GM12875 (cell line): Measurements from ENCODE around the gene VIPR2.

Experiments
- H3K4me3 ChIP-seq: one replicate; pipeline ENCODE4 v1.5.1; 2011; ENCODE audit warnings: low read depth, low read length, control low read depth
- TF ChIP-seq, protein P1 (sequence below): IDR thresholded peaks from 2 replicates; pipeline ENCODE4 v1.5.1; 2011; ENCODE audit warnings: low read depth, mild to moderate bottlenecking, control low read depth, inconsistent platforms, low read length, moderate library complexity, borderline replicate concordance; ENCODE audit not compliant: insufficient read depth

The VIPR2 gene

DNA sequence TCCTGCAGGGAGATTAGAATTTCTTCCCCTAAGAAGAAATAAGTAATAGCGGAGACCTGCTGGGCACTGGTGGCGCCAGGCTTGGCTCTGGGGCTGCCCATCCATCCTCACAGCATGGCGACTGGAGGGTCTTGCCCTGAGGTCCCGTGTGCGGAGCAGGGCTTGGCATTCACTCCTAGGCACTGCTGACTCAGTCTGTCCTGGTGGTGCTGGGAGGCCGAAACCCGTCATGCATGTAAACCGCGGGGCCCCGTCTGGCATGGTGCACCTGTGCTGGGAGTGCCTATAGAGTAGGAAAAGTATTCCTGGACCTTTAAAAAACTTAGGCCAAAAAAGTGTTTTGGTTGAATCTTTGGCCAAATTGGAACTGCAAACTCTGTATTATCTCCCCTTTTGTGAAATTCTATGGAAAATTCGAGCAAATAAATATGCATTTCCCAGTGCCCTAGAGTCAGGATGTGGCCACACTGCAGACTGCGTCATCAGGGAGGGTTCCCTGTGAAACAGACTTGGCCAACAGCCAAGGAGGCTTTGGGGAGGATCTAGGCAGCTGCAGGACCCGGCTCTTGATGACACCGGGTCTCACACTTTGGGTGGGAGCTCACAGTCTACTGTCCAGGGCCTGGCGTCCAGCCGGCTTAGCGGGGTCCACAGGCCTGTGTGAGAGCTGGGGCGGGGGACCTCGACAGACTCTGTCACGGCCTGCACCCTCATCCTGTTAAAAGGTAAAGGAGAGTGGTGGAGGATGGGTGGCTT, 122.3 kb downstream of the VIPR2 start:
- TF ChIP-seq, protein P1, sequence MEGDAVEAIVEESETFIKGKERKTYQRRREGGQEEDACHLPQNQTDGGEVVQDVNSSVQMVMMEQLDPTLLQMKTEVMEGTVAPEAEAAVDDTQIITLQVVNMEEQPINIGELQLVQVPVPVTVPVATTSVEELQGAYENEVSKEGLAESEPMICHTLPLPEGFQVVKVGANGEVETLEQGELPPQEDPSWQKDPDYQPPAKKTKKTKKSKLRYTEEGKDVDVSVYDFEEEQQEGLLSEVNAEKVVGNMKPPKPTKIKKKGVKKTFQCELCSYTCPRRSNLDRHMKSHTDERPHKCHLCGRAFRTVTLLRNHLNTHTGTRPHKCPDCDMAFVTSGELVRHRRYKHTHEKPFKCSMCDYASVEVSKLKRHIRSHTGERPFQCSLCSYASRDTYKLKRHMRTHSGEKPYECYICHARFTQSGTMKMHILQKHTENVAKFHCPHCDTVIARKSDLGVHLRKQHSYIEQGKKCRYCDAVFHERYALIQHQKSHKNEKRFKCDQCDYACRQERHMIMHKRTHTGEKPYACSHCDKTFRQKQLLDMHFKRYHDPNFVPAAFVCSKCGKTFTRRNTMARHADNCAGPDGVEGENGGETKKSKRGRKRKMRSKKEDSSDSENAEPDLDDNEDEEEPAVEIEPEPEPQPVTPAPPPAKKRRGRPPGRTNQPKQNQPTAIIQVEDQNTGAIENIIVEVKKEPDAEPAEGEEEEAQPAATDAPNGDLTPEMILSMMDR: no peak
- no peak overlapping the region for H3K4me3 ChIP-seq

DNA sequence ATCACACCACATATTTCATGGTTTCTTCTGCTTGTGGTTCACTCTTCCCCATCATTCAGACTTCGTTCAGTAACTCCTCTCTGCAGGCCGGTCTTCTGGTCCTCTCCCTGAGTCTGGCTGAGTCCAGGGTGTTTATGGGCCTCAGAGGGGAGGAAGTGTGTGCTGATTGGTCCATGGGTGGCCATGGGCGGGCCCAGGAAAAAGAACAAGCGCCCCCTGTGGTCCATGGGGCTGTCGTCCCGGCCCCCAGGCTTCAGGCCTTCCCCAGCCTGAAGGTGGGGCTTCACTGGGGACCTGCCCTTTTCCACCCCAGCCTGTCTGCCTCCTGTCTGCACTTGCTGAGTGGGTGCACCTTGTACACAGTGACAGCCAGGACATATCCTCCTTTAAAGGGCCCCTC, 123.7 kb downstream of the VIPR2 start:
- no peak overlapping the region for H3K4me3 ChIP-seq
- TF ChIP-seq, protein P1: no peak

DNA sequence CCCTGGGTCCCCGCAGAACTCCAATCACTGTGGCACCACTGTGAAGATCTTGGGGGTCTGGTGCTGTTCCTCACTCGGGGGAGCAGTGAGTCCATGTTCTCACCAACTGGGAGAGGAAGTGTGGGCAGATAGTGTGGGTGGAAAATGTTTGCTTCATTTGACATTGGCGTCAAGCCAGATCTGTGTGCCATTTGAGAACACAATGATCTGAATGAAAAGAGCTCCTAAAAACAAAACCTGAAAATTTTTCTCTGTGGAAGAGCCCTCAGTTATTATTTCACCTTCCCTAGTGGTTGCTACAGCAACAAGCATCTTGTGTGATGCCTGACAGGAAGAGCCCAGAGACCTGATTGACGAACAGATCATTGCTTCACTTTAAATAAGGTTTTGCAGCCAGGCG, 125.6 kb downstream of the VIPR2 start:
- no peak overlapping the region for H3K4me3 ChIP-seq
- TF ChIP-seq, protein P1: no peak

DNA sequence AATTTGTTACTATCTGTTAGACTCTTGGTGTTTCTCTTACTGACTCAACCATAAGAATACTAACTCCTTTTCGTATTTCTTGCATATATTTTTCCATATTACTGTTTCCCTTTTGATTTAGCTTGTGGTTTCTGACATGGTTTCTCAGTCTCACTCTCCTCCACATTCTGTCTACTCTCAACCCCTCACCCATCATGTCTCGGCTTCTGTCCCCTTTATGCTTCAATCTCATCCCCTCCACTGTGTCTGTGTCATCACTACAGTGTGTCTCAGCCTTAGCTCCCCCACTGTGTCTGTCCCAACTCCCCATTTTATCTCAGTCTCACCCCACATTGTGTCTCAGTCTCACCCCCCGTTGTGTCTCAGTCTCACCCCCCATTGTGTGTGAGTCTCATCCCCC, 126.9 kb downstream of the VIPR2 start:
- H3K4me3 ChIP-seq: no peak overlapping the region
- TF ChIP-seq, protein P1: no peak

DNA sequence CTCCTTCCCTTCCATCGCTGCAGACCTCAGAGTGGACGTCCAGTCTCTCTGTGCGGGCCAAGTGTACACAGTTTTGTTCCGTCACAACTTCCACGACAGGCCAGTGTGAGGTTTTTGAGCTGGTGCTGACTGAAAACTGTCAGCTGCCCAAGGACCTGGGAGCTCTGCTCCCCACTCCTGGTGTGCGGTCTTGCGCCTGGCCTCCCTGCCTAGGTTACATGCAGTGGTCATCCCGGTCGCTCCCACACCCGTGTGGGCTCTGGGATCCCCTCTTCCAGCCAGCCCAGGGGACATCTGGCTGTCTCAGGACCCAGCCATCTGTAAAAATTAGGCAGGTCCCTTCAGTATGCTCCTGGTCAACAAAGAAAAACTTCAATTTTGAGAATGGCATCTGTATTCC, 127.5 kb downstream of the VIPR2 start:
- H3K4me3 ChIP-seq: no peak overlapping the region
- TF ChIP-seq, protein P1: no peak

DNA sequence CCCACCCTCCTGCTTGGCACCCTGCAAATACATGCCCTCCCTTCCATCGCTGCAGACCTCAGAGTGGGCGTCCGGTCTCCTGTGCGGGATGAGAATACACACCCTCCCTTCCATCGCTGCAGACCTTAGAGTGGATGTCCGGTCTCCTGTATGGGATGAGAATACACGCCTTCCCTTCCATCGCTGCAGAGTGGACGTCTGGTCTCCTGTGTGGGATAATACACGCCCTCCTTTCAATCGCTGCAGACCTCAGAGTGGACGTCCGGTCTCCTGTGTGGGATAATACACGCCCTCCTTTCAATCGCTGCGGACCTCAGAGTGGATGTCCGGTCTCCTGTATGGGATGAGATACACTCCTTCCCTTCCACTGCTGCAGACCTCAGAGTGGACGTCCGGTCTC, 128.1 kb downstream of the VIPR2 start:
- TF ChIP-seq, protein P1: no peak
- no peak overlapping the region for H3K4me3 ChIP-seq
